Upper lobe of left lung (tissue), 6 donors: ENCODE results near the gene PKMYT1. TPM values are rescaled to one million over a fixed set of nuclear protein-coding genes. Genes with fewer than 3 reads are reported as not detected.

Experiments used
- ATAC-seq, 2 donors: fragments of 200-7000 bp; cut with Tn5 transposase; one replicate each; pipeline ENCODE4 v1.9.1; 2022; ENCODE audit warnings: mild to moderate bottlenecking in 2 of 2, moderate library complexity in 2 of 2; ENCODE audit not compliant: low FRiP score in 2 of 2
- DNase-seq, 2 donors: peaks; one replicate each; pipeline ENCODE4 v3.0.0-alpha.2; 2019 to 2020
- H3K27ac ChIP-seq, 4 donors: fragments of 200-600 bp; sonication (generic); one replicate each; pipeline ENCODE4 v1.5.1; 2016 to 2019
- H3K27me3 ChIP-seq, 4 donors: fragments of 200-600 bp; sonication (generic); one replicate each; pipeline ENCODE4 v1.5.1; 2017 to 2019
- H3K36me3 ChIP-seq, 4 donors: fragments of 200-600 bp; sonication (generic); one replicate each; pipeline ENCODE4 v1.5.1; 2016 to 2019
- H3K4me1 ChIP-seq, 4 donors: fragments of 200-600 bp; sonication (generic); one replicate each; pipeline ENCODE4 v1.5.1; 2018 to 2019
- H3K4me3 ChIP-seq, 4 donors: fragments of 200-600 bp; sonication (generic); one replicate each; pipeline ENCODE4 v1.5.1; 2017 to 2019; ENCODE audit warnings: mild to moderate bottlenecking in 2 of 4, moderate library complexity in 1 of 4
- H3K9me3 ChIP-seq, 4 donors: fragments of 200-600 bp; sonication (generic); one replicate each; pipeline ENCODE4 v1.5.1; 2018 to 2019
- EP300 ChIP-seq, 4 donors: sonication (generic); formaldehyde crosslinking; IDR thresholded peaks; one replicate each; pipeline ENCODE4 v1.5.1; 2017; ENCODE audit warnings: antibody characterized with exemption in 4 of 4, control low read depth in 2 of 4
- POLR2A ChIP-seq, 4 donors: fragments of 450-650 bp; IDR thresholded peaks; one replicate each; pipeline ENCODE4 v1.5.1; 2016 to 2017; ENCODE audit warnings: antibody characterized with exemption in 4 of 4, mild to moderate bottlenecking in 2 of 4
- POLR2AphosphoS5 ChIP-seq, 2 donors: sonication (generic); formaldehyde crosslinking; IDR thresholded peaks; one replicate each; pipeline ENCODE4 v1.5.1; 2017; ENCODE audit warnings: antibody characterized with exemption in 2 of 2
- WGBS, 2 donors: methylation state at CpG; one replicate each; pipeline ENCODE4 v1.1.5; 2017 to 2018; 5-methylcytosine and 5-hydroxymethylcytosine counted together
- total RNA-seq, 6 donors: library from RNA; depleted of rRNA in 4 of 6; stranded (reverse); fragments of >200 nt in 4 of 6; gene quantifications; one replicate each; pipeline versions ENCODE4 v1.1.0 to v1.2.1, GENCODE V29; 2016 to 2021
- TF ChIP-seq, protein P1 (sequence below), 6 experiments: fragments of 450-650 bp in 4 of 6; fragments of 200-600 bp in 2 of 6; sonication (generic) in 2 of 6; IDR thresholded peaks; one replicate each; pipeline ENCODE4 v1.5.1; 2016 to 2019; ENCODE audit warnings: antibody characterized with exemption in 6 of 6
- donor health status: DM: no; HTN: no; CAD: no; lungs with moderate emphysema.
- donor health status: DM: no; HTN: yes; CAD: no; lungs with severe emphysema.

Gene PKMYT1
- total RNA-seq, 6 donors from 2014 or later: 0.39 to 19.1 (median 5.4) TPM

DNA sequence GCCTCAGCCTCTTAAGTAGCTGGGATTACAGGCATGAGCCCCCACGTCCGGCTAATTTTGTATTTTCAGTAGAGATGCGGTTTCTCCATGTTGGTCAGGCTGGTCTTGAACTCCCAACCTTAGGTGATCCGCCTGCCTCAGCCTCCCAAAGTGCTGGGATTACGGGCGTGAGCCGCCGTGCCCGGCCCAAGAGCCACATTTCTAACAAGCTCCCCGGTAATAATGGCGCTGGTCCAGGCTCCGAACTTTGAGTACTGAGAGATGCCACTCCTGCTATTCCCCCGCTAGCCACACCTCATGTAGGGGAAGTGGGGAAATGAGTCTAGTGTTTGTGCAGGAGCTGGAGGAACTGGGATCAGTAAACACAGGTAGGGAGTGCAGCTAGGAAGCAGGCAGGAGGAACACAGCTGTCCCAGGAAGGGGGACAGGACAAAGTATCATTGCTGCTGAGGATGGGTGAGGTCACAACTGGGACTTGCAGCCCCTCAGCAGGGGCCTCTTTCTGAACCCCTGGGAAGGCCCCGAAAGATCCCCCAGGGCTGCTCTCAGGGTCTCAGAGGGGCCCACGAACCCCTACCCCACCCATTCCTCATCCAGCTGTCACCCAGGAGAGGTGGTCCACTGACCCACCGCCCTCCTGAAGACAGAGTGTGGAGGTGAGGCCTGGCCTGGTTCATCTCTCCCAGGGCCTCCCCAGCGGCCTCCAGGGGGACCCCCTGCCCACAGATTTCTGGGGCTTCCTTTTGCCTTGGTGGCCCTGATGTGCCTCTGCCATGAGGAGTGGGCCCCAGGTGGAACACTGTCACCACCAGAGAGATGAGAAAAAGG, 19.8 kb downstream of the PKMYT1 start:
- peak in 1 of 2 donors; percentile 54 for DNase-seq
- no peaks in the 10 kb centered on the region for H3K36me3 ChIP-seq
- TF ChIP-seq POLR2AphosphoS5 (IDR thresholded peaks at IDR 0.05) (no peak), EP300 (IDR thresholded peaks at IDR 0.05) (no peak), POLR2A (IDR thresholded peaks at IDR 0.05) (no peak)
- TF ChIP-seq, protein P1, sequence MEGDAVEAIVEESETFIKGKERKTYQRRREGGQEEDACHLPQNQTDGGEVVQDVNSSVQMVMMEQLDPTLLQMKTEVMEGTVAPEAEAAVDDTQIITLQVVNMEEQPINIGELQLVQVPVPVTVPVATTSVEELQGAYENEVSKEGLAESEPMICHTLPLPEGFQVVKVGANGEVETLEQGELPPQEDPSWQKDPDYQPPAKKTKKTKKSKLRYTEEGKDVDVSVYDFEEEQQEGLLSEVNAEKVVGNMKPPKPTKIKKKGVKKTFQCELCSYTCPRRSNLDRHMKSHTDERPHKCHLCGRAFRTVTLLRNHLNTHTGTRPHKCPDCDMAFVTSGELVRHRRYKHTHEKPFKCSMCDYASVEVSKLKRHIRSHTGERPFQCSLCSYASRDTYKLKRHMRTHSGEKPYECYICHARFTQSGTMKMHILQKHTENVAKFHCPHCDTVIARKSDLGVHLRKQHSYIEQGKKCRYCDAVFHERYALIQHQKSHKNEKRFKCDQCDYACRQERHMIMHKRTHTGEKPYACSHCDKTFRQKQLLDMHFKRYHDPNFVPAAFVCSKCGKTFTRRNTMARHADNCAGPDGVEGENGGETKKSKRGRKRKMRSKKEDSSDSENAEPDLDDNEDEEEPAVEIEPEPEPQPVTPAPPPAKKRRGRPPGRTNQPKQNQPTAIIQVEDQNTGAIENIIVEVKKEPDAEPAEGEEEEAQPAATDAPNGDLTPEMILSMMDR (IDR thresholded peaks at IDR 0.05): no peak
- H3K27ac ChIP-seq: no peak overlapping the region
- H3K9me3 ChIP-seq: no peaks in the 10 kb centered on the region
- ATAC-seq: no peak
- WGBS, 2 donors: 68 to 80% methylated on average over 14 to 17 of the region's 17 CpGs
- H3K4me1 ChIP-seq: peaks cover 25 to 38% (median 30%) of the 10 kb centered on the region in 4 donors
- peaks cover 0 to 50% (median 33%) of the 10 kb centered on the region in 4 donors for H3K27me3 ChIP-seq
- no peak overlapping the region for H3K4me3 ChIP-seq

DNA sequence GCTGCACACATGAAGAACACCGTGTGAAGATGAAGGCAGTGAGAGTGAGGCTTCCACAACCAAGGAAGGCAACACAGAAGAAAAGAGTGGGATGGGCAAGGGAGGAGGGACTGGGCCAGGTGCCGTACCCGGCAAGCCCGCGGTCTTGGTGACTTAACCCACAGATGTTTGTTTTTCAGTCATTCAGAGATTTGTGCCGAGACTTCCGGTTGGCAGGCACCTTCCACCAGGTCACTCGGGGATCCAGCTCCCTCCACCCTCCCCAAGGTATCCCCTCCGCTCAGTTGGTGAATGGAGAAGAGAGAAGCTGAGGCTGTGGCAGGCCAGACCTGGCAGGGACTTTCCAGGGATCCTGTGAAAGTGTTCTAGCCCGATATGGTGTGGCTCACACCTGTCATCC, 21.0 kb downstream of the PKMYT1 start:
- Histone ChIP-seq H3K9me3 (no peaks in the 10 kb centered on the region), H3K4me1 (peaks cover 14 to 33% (median 18%) of the 10 kb centered on the region in 4 donors), H3K36me3 (no peaks in the 10 kb centered on the region), H3K27me3 (peaks cover 0 to 48% (median 24%) of the 10 kb centered on the region in 4 donors), H3K4me3 (no peak overlapping the region), H3K27ac (no peak overlapping the region)
- TF ChIP-seq EP300 (IDR thresholded peaks at IDR 0.05) (no peak), POLR2A (IDR thresholded peaks at IDR 0.05) (no peak), POLR2AphosphoS5 (IDR thresholded peaks at IDR 0.05) (no peak)
- TF ChIP-seq, protein P1 (IDR thresholded peaks at IDR 0.05): no peak
- ATAC-seq (no peak), DNase-seq (no peak)
- WGBS, 2 donors: 49 to 56% methylated on average over 8 to 10 of the region's 10 CpGs

DNA sequence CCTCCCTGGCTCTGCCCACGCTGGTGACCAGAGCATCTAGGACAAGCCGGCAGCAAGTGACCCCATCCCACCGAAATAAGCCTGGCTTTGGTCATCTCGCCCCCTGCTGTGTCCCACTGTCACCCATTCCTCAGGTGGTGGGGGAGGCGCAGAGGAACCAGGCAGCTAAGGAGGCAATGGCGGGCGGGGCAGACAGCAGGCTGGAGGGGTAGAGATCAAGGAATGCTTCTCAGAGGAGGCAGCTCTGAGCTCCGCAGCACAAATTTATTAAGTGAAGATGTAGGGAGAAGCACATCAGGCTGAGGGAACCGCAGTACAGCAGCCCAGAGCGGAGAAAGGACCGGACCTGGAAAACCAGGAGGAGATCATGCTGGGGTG, 23.7 kb downstream of the PKMYT1 start:
- Histone ChIP-seq H3K9me3 (no peaks in the 10 kb centered on the region), H3K36me3 (no peaks in the 10 kb centered on the region), H3K4me1 (peaks cover 0 to 8% (median 1%) of the 10 kb centered on the region in 4 donors), H3K4me3 (no peak overlapping the region), H3K27me3 (peaks cover 0 to 25% (median 6%) of the 10 kb centered on the region in 4 donors), H3K27ac (no peak overlapping the region)
- no peak for TF ChIP-seq POLR2A (IDR thresholded peaks at IDR 0.05)
- TF ChIP-seq, protein P1 (IDR thresholded peaks at IDR 0.05): no peak
- WGBS, 2 donors: 84 to 89% methylated on average over 9 to 11 of the region's 11 CpGs
- no peak for DNase-seq
- no peak for ATAC-seq

DNA sequence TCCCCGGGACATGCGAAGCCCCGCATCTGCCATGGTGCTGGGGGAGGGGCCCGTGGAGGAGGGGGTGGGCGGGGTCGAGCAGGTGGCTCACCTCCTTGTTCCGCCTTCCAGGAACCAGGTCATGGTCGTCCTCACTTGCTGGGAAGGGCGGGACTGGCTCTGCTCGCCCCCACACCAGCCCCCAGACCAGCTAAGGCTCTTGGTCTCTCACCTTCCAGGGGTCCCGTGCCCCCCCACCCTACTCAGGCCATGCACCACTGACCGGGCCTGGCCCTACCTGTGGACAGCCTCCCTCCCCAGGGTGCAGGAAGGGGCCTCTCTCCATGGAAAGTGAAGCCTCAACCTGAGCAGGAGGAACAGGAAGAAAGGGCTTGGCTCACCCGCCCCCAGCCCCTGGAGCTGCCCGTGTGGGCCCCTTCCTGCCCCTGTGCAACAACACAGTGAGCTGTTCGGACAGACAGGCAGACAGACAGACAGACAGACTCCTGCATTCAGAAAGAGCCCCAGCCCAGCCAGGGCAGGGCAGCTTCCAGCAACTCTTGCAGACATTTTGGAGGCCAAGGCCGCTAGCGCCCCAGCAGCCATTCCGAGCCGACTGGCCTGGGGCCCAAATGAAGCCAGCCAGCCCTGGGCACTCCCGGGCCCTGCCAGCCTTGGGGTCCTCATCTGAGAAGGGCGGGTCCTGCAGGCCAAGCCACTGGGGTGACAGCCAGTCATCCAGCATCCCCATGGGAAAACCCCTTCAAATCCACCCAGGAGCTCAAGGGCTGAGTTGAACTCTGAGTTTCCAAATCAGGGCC, 24.3 kb downstream of the PKMYT1 start:
- no peak for DNase-seq

More for the DNA sequence above, 24.3 kb downstream of the PKMYT1 start:
- Histone ChIP-seq H3K4me1 (peaks cover 0 to 6% (median 0%) of the 10 kb centered on the region in 4 donors), H3K27me3 (peaks cover 0 to 25% (median 6%) of the 10 kb centered on the region in 4 donors), H3K4me3 (no peak overlapping the region), H3K9me3 (no peaks in the 10 kb centered on the region), H3K27ac (no peak overlapping the region), H3K36me3 (no peaks in the 10 kb centered on the region)
- WGBS, 2 donors: 25 to 29% methylated on average over 4 to 18 of the region's 21 CpGs
- TF ChIP-seq, protein P1 (IDR thresholded peaks at IDR 0.05): no peak
- TF ChIP-seq EP300 (IDR thresholded peaks at IDR 0.05): no peak
- TF ChIP-seq POLR2AphosphoS5 (IDR thresholded peaks at IDR 0.05): no peak
- TF ChIP-seq POLR2A (IDR thresholded peaks at IDR 0.05): no peak
- no peak for ATAC-seq
